ENCODE data around the gene SLC41A3. TPM values are rescaled to one million over a fixed set of nuclear protein-coding genes. Genes with fewer than 3 reads are reported as not detected.

SLC41A3 gene
- total RNA-seq, 1 donor from 2014 or later, result 58.8 TPM

GRCh38 chr3:126026277-126026751 lies 57.6 kb downstream of the SLC41A3 start:
- no peak for DNase-seq (ENCODE audit: low read depth, low spot score)
- no peak overlapping the region for H3K27ac Mint-ChIP-seq (ENCODE audit: unreplicated experiment)
- no peaks in the 10 kb centered on the region for H3K27me3 Mint-ChIP-seq (ENCODE audit: low read depth)
- H3K4me1 Mint-ChIP-seq, result no peaks in the 10 kb centered on the region
- peaks cover 25% of the 10 kb centered on the region for H3K36me3 Mint-ChIP-seq (ENCODE audit: low read depth)
- no peak overlapping the region for H3K4me3 Mint-ChIP-seq
- H3K9me3 Mint-ChIP-seq, result peaks cover 7% of the 10 kb centered on the region
- TF ChIP-seq, protein P1, sequence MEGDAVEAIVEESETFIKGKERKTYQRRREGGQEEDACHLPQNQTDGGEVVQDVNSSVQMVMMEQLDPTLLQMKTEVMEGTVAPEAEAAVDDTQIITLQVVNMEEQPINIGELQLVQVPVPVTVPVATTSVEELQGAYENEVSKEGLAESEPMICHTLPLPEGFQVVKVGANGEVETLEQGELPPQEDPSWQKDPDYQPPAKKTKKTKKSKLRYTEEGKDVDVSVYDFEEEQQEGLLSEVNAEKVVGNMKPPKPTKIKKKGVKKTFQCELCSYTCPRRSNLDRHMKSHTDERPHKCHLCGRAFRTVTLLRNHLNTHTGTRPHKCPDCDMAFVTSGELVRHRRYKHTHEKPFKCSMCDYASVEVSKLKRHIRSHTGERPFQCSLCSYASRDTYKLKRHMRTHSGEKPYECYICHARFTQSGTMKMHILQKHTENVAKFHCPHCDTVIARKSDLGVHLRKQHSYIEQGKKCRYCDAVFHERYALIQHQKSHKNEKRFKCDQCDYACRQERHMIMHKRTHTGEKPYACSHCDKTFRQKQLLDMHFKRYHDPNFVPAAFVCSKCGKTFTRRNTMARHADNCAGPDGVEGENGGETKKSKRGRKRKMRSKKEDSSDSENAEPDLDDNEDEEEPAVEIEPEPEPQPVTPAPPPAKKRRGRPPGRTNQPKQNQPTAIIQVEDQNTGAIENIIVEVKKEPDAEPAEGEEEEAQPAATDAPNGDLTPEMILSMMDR (conservative IDR thresholded peaks at IDR 0.05), result no peak

- TF ChIP-seq, protein P1 (conservative IDR thresholded peaks at IDR 0.05), result no peak
- H3K4me1 Mint-ChIP-seq, result no peaks in the 10 kb centered on the region
- H3K27me3 Mint-ChIP-seq (ENCODE audit: low read depth), result no peaks in the 10 kb centered on the region
- H3K27ac Mint-ChIP-seq (ENCODE audit: unreplicated experiment), result no peak overlapping the region
- peaks cover 25% of the 10 kb centered on the region for H3K36me3 Mint-ChIP-seq (ENCODE audit: low read depth)
- no peak for DNase-seq (ENCODE audit: low read depth, low spot score)
- peaks cover 7% of the 10 kb centered on the region for H3K9me3 Mint-ChIP-seq
- H3K4me3 Mint-ChIP-seq, result no peak overlapping the region
Measured at GRCh38 chr3:126025862-126026261, 58.1 kb downstream of the SLC41A3 start.

DNA sequence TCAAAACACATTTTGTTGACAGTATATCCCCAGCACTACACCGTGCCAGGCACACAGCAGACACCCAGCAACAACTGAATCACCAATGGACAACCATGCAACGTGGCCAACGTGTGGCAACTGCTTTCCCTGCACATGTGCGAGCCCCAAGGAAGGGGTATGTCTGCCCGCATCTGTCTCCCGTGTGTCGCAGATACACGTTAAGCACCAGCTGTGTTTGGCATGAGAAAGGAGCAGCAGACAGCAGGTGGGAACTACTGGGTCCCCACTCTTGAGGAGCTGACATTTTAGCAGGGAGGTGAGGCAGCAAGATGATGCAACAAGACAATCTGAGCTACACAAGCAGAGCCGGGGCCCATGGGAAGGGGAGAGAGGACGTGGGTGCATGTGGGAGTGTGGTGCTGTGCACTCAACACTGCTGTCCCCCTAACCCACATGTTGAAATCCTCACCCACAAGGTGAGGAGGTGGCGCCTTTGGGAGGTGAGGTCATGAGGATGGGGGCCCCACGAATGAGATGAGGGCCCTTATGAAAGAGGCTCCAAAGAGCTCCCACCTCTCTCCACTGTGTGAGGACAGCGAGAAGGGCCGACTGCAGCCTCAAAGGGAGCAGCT lies 58.7 kb downstream of the SLC41A3 start:
- no peak overlapping the region for H3K4me3 Mint-ChIP-seq
- TF ChIP-seq, protein P1 (conservative IDR thresholded peaks at IDR 0.05), result no peak
- H3K4me1 Mint-ChIP-seq, result no peaks in the 10 kb centered on the region
- no peaks in the 10 kb centered on the region for H3K27me3 Mint-ChIP-seq (ENCODE audit: low read depth)
- DNase-seq (ENCODE audit: low read depth, low spot score), result no peak
- no peak overlapping the region for H3K27ac Mint-ChIP-seq (ENCODE audit: unreplicated experiment)
- peaks cover 25% of the 10 kb centered on the region for H3K36me3 Mint-ChIP-seq (ENCODE audit: low read depth)
- H3K9me3 Mint-ChIP-seq, result peaks cover 7% of the 10 kb centered on the region

DNA sequence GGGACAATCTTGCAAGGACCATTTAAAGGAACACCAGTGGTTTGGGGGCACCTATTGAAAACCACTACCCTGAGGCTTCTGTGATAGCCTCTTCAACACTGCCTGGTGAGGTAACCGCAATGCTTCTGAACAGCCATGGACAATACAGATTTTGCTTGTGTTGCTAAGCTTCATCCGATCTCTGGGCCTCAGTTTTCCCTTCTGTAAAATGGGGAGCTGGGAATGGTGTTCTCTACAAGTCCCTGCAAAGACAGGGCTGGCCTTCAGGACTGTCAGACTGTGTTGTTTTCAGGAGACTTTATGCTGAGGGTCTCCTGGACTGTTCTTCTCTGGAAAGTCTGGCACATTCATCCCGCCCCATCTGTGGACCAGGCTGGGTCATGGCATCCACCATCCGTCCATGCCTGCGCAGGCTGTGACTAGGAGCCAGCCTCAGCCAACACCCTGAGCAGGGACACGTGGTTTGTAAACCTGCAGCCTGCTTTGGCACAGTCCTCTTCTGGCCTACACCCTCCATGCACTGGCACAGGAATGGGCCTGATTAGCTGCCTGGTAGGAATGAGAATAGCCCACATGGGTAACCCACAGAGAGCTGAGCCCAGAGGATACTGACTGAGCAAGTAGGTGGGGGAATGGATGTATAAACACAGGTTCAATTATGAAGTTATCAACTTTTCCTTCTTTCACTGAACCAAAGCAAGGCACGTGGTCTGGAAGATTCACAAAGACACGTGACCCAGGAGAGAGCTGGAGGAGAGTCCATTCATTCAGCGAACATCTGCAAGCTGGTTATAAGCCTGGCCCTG lies 59.7 kb downstream of the SLC41A3 start:
- DNase-seq (ENCODE audit: low read depth, low spot score), result no peak
- Mint-ChIP-seq H3K27ac (ENCODE audit: unreplicated experiment) (peak overlapping the region; percentile 11), H3K36me3 (ENCODE audit: low read depth) (peaks cover 20% of the 10 kb centered on the region), H3K9me3 (peaks cover 7% of the 10 kb centered on the region), H3K4me3 (no peak overlapping the region), H3K4me1 (no peaks in the 10 kb centered on the region), H3K27me3 (ENCODE audit: low read depth) (no peaks in the 10 kb centered on the region)
- TF ChIP-seq, protein P1 (conservative IDR thresholded peaks at IDR 0.05), result no peak

DNA sequence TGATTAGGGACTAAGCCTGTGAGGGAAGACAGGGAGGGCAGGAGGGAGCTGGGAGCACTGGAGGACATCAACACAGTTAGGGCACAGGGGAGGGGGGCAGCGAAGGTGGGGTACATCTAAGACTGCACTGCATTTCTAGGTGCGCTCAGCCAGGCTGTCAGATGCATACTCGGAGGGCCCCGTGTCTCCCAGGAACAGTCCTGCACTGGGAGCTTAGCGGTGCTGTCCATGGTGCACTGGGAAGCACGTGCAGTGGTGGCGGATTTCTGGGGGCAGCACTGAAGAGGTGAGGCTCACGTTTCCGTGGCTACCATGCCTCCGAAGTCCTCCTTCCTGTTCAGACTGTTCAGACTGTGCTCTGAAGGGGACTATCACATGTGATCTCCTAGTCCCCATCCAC lies 60.5 kb downstream of the SLC41A3 start:
- TF ChIP-seq, protein P1 (conservative IDR thresholded peaks at IDR 0.05), result no peak
- no peak for DNase-seq (ENCODE audit: low read depth, low spot score)
- H3K4me1 Mint-ChIP-seq, result no peaks in the 10 kb centered on the region
- H3K9me3 Mint-ChIP-seq, result peaks cover 7% of the 10 kb centered on the region
- H3K27ac Mint-ChIP-seq (ENCODE audit: unreplicated experiment), result no peak overlapping the region
- H3K27me3 Mint-ChIP-seq (ENCODE audit: low read depth), result no peaks in the 10 kb centered on the region
- H3K36me3 Mint-ChIP-seq (ENCODE audit: low read depth), result peaks cover 12% of the 10 kb centered on the region
- H3K4me3 Mint-ChIP-seq, result no peak overlapping the region
